Activated T-helper 2 cell treated with anti-CD3 and anti-CD28 coated beads, Interferon-gamma antibody, Interleukin-2, Interleukin-4, amounts not matched to agents 10 μg/mL and 5 μg/mL and 100 μg/mL, durations not matched to agents 14 hours and 24 hours and 36 hours (primary cell): ENCODE data around the gene SUGCT. TPM values are rescaled to one million over a fixed set of nuclear protein-coding genes. Genes with fewer than 3 reads are reported as not detected.
"Not testable (repeated sequence)": the region's sequence is repeated elsewhere in the genome, so short reads cannot be mapped to it uniquely, and the experiment has no call there.

Experiments used
- DNase-seq: peaks from one replicate; pipeline ENCODE4 v3.0.0; 2021; ENCODE audit warnings: low spot score
- H3K27ac Mint-ChIP-seq: one replicate; pipeline ENCODE4 v1.8.0; 2021; ENCODE audit warnings: mixed read lengths
- H3K27me3 Mint-ChIP-seq: one replicate; pipeline ENCODE4 v1.8.0; 2021; ENCODE audit warnings: low read depth, mixed read lengths
- H3K36me3 Mint-ChIP-seq: one replicate; pipeline ENCODE4 v1.8.0; 2021; ENCODE audit warnings: low read depth, mixed read lengths
- H3K4me1 Mint-ChIP-seq: one replicate; pipeline ENCODE4 v1.8.0; 2021; ENCODE audit warnings: low read depth, mixed read lengths
- H3K4me3 Mint-ChIP-seq: one replicate; pipeline ENCODE4 v1.8.0; 2021; ENCODE audit warnings: low read depth, mild to moderate bottlenecking, moderate library complexity, mixed read lengths
- H3K9me3 Mint-ChIP-seq: one replicate; pipeline ENCODE4 v1.8.0; 2021; ENCODE audit warnings: mixed read lengths
- intact Hi-C: fragments of 100-400 bp; cut with micrococcal nuclease; formaldehyde crosslinking; loops from one replicate; pipeline ENCODE4 v1.15.1; 2023
- total RNA-seq: library from RNA; stranded (reverse); gene quantifications from 2 replicates; pipeline ENCODE4 v1.2.3, GENCODE V29; 2022

Gene SUGCT
- total RNA-seq, 1 donor from 2014 or later, result 0.43 TPM

GRCh38 chr7:40147371-40148246 lies 12.8 kb downstream of the SUGCT start:
- H3K27ac Mint-ChIP-seq, result no peak overlapping the region
- no peak for DNase-seq
- H3K4me1 Mint-ChIP-seq, result no peaks in the 10 kb centered on the region
- H3K9me3 Mint-ChIP-seq, result no peaks in the 10 kb centered on the region
- no peaks in the 10 kb centered on the region for H3K36me3 Mint-ChIP-seq
- no peak overlapping the region for H3K4me3 Mint-ChIP-seq
- no peaks in the 10 kb centered on the region for H3K27me3 Mint-ChIP-seq
- intact Hi-C loops, result no loop called here

- H3K27me3 Mint-ChIP-seq, H3K4me1 Mint-ChIP-seq, H3K36me3 Mint-ChIP-seq, H3K4me3 Mint-ChIP-seq, H3K27ac Mint-ChIP-seq, intact Hi-C loops, DNase-seq, H3K9me3 Mint-ChIP-seq: not testable (repeated sequence)
Observed at GRCh38 chr7:40148247-40148580, 13.4 kb downstream of the SUGCT start.

- intact Hi-C loops, result no loop called here
- DNase-seq, result no peak
- Mint-ChIP-seq H3K36me3 (no peaks in the 10 kb centered on the region), H3K9me3 (no peaks in the 10 kb centered on the region), H3K4me1 (no peaks in the 10 kb centered on the region), H3K27me3 (no peaks in the 10 kb centered on the region), H3K4me3 (no peak overlapping the region), H3K27ac (no peak overlapping the region)
Observed at GRCh38 chr7:40148671-40149070, 13.9 kb downstream of the SUGCT start.

- intact Hi-C loops, result no loop called here
- Mint-ChIP-seq H3K4me1 (no peaks in the 10 kb centered on the region), H3K4me3 (no peak overlapping the region), H3K9me3 (no peaks in the 10 kb centered on the region), H3K36me3 (no peaks in the 10 kb centered on the region), H3K27me3 (no peaks in the 10 kb centered on the region), H3K27ac (no peak overlapping the region)
- no peak for DNase-seq
Observed at GRCh38 chr7:40151504-40151903, 16.7 kb downstream of the SUGCT start.

- H3K27me3 Mint-ChIP-seq, result no peaks in the 10 kb centered on the region
- no peak overlapping the region for H3K27ac Mint-ChIP-seq
- H3K9me3 Mint-ChIP-seq, result no peaks in the 10 kb centered on the region
- H3K4me1 Mint-ChIP-seq, result no peaks in the 10 kb centered on the region
- intact Hi-C loops, result no loop called here
- no peak for DNase-seq
- no peaks in the 10 kb centered on the region for H3K36me3 Mint-ChIP-seq
- no peak overlapping the region for H3K4me3 Mint-ChIP-seq
Observed at GRCh38 chr7:40156988-40157387, 22.2 kb downstream of the SUGCT start.

- H3K27me3 Mint-ChIP-seq, result no peaks in the 10 kb centered on the region
Observed at GRCh38 chr7:40162516-40162915, 27.7 kb downstream of the SUGCT start.

GRCh38 chr7:40165216-40165615 lies 30.4 kb downstream of the SUGCT start:
- Mint-ChIP-seq H3K27ac (no peak overlapping the region), H3K36me3 (no peaks in the 10 kb centered on the region), H3K4me1 (no peaks in the 10 kb centered on the region), H3K27me3 (no peaks in the 10 kb centered on the region), H3K4me3 (no peak overlapping the region), H3K9me3 (no peaks in the 10 kb centered on the region)
- intact Hi-C loops, result no loop called here
- DNase-seq, result no peak

More at GRCh38 chr7:40162516-40162915, 27.7 kb downstream of the SUGCT start:
- intact Hi-C loops, result no loop called here
- Mint-ChIP-seq H3K9me3 (no peaks in the 10 kb centered on the region), H3K4me3 (no peak overlapping the region), H3K4me1 (no peaks in the 10 kb centered on the region), H3K27ac (no peak overlapping the region), H3K36me3 (no peaks in the 10 kb centered on the region)
- DNase-seq, result no peak

GRCh38 chr7:40167291-40167690 lies 32.5 kb downstream of the SUGCT start:
- intact Hi-C loops, result no loop called here
- Mint-ChIP-seq H3K36me3 (no peaks in the 10 kb centered on the region), H3K9me3 (no peaks in the 10 kb centered on the region), H3K4me3 (no peak overlapping the region), H3K27me3 (no peaks in the 10 kb centered on the region), H3K27ac (no peak overlapping the region), H3K4me1 (no peaks in the 10 kb centered on the region)
- DNase-seq, result no peak

- H3K9me3 Mint-ChIP-seq, H3K36me3 Mint-ChIP-seq, DNase-seq, intact Hi-C loops, H3K4me3 Mint-ChIP-seq, H3K27me3 Mint-ChIP-seq, H3K4me1 Mint-ChIP-seq, H3K27ac Mint-ChIP-seq: not testable (repeated sequence)
Observed at GRCh38 chr7:40168266-40168665, 33.5 kb downstream of the SUGCT start.

GRCh38 chr7:40173121-40173520 lies 38.3 kb downstream of the SUGCT start:
- H3K9me3 Mint-ChIP-seq, H3K27ac Mint-ChIP-seq, H3K27me3 Mint-ChIP-seq: not testable (repeated sequence)

GRCh38 chr7:40175256-40175655 lies 40.5 kb downstream of the SUGCT start:
- H3K4me3 Mint-ChIP-seq, intact Hi-C loops, H3K9me3 Mint-ChIP-seq, H3K27me3 Mint-ChIP-seq, H3K27ac Mint-ChIP-seq, DNase-seq, H3K4me1 Mint-ChIP-seq, H3K36me3 Mint-ChIP-seq: not testable (repeated sequence)

More at GRCh38 chr7:40173121-40173520, 38.3 kb downstream of the SUGCT start:
- H3K4me1 Mint-ChIP-seq, H3K36me3 Mint-ChIP-seq, DNase-seq, H3K4me3 Mint-ChIP-seq, intact Hi-C loops: not testable (repeated sequence)

- Mint-ChIP-seq H3K9me3 (no peaks in the 10 kb centered on the region), H3K27ac (no peak overlapping the region), H3K4me3 (no peak overlapping the region), H3K27me3 (no peaks in the 10 kb centered on the region), H3K36me3 (no peaks in the 10 kb centered on the region), H3K4me1 (no peaks in the 10 kb centered on the region)
- intact Hi-C loops, result no loop called here
- no peak for DNase-seq
Observed at GRCh38 chr7:40175725-40176510, 41.1 kb downstream of the SUGCT start.

GRCh38 chr7:40177071-40177470 lies 42.3 kb downstream of the SUGCT start:
- Mint-ChIP-seq H3K4me1 (no peaks in the 10 kb centered on the region), H3K27me3 (no peaks in the 10 kb centered on the region), H3K27ac (no peak overlapping the region), H3K4me3 (no peak overlapping the region), H3K36me3 (no peaks in the 10 kb centered on the region), H3K9me3 (no peaks in the 10 kb centered on the region)
- no peak for DNase-seq
- intact Hi-C loops, result no loop called here
